Gastroesophageal sphincter (tissue), 3 donors: Measurements from ENCODE around the gene AGER.
"Not testable (repeated sequence)": the region's sequence is repeated elsewhere in the genome, so short reads cannot be mapped to it uniquely, and the experiment has no call there.

Experiments used
- EP300 ChIP-seq: sonication (generic); formaldehyde crosslinking; IDR thresholded peaks from one replicate; pipeline ENCODE4 v1.6.1; 2017; ENCODE audit warnings: antibody characterized with exemption, mild to moderate bottlenecking
- POLR2A ChIP-seq, 2 donors: fragments of 450-650 bp; IDR thresholded peaks; one replicate each; pipeline ENCODE4 v1.6.1; 2017; ENCODE audit warnings: antibody characterized with exemption in 2 of 2, mild to moderate bottlenecking in 2 of 2, moderate library complexity in 1 of 2
- POLR2AphosphoS5 ChIP-seq: sonication (generic); formaldehyde crosslinking; IDR thresholded peaks from one replicate; pipeline ENCODE4 v1.6.1; 2017; ENCODE audit warnings: antibody characterized with exemption
- TF ChIP-seq, protein P1 (sequence below), 4 experiments: fragments of 200-600 bp in 2 of 4; fragments of 450-650 bp in 2 of 4; sonication (generic) in 1 of 4; IDR thresholded peaks; one replicate each; pipeline ENCODE4 v1.5.1; 2017 to 2019; ENCODE audit warnings: antibody characterized with exemption in 4 of 4, mild to moderate bottlenecking in 2 of 4, moderate library complexity in 2 of 4

DNA sequence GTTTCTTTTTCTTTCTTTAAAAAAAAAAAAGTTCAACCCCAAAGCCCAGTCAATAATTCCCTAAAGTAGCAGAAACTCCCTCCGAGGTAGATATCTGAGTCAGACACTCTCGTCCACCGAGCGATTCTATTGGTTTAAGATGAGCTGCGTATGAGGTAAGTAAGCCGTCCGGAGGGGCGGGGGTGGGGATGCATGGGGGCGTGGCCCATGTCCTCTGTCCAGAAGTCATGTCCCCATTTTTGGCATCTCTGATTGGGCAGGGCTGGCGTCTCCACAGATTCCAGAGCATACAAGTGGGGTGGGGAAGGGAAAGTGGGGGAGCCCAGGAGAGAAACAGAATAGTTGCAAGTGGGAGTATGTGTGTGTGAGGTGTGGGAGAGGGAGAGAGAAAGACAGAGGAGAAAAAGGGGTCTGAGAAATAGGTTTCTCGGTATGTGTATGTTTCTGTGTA lies 1.7 kb upstream of the AGER start:
- TF ChIP-seq, protein P1, sequence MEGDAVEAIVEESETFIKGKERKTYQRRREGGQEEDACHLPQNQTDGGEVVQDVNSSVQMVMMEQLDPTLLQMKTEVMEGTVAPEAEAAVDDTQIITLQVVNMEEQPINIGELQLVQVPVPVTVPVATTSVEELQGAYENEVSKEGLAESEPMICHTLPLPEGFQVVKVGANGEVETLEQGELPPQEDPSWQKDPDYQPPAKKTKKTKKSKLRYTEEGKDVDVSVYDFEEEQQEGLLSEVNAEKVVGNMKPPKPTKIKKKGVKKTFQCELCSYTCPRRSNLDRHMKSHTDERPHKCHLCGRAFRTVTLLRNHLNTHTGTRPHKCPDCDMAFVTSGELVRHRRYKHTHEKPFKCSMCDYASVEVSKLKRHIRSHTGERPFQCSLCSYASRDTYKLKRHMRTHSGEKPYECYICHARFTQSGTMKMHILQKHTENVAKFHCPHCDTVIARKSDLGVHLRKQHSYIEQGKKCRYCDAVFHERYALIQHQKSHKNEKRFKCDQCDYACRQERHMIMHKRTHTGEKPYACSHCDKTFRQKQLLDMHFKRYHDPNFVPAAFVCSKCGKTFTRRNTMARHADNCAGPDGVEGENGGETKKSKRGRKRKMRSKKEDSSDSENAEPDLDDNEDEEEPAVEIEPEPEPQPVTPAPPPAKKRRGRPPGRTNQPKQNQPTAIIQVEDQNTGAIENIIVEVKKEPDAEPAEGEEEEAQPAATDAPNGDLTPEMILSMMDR (IDR thresholded peaks at IDR 0.05) = not testable (repeated sequence)
- not testable (repeated sequence) for TF ChIP-seq POLR2A (IDR thresholded peaks at IDR 0.05); EP300; POLR2AphosphoS5
